ENCODE measurements around the gene PLCXD3. TPM values are rescaled to one million over a fixed set of nuclear protein-coding genes. Genes with fewer than 3 reads are reported as not detected.

PLCXD3 gene
- total and polyA plus RNA-seq, 2 of the 8 experiments (the other 6 are each of a cell fraction or from before 2014, with no cell fraction given) = 0.03 to 0.07 TPM

- Histone ChIP-seq H3K4me3 (ENCODE audit: extremely low read depth in 1 of 4, insufficient read depth in 2 of 4, low read depth in 3 of 4, low read length in 4 of 4) (no peak overlapping the region), H3K4ac (replicated peaks; ENCODE audit: insufficient read length, low read depth, low read length) (no peak overlapping the region), H2AFZ (ENCODE audit: low read length) (no peak overlapping the region), H2BK12ac (ENCODE audit: low read depth, low read length) (no peak overlapping the region), H2BK20ac (ENCODE audit: low read length) (no peak overlapping the region), H3K23ac (ENCODE audit: insufficient read length) (no peak overlapping the region), H3K18ac (ENCODE audit: extremely low read depth, low read length) (no peak overlapping the region), H3K23me2 (ENCODE audit: low read depth, low read length) (no peaks in the 10 kb centered on the region; the same call in 1 of the 2 replicates), H3K79me1 (ENCODE audit: low read depth, low read length) (no peaks in the 10 kb centered on the region), H2BK15ac (ENCODE audit: low read length) (no peak overlapping the region), H3K27me3 (replicated peaks in 1 of 4; ENCODE audit: control insufficient read depth in 3 of 4, extremely low read depth in 1 of 4, insufficient read depth in 3 of 4, low read length in 3 of 4) (no peaks in the 10 kb centered on the region), H2AK5ac (ENCODE audit: low read depth, low read length) (no peak overlapping the region), H3K36me3 (ENCODE audit: control insufficient read depth in 2 of 4, insufficient read depth in 4 of 4, low read length in 3 of 4) (no peaks in the 10 kb centered on the region), H3K4me1 (replicated peaks in 1 of 4; ENCODE audit: control insufficient read depth in 3 of 4, insufficient read depth in 4 of 4, low read length in 3 of 4) (peaks cover 0 to 2% (median 0%) of the 10 kb centered on the region in 4 experiments; a peak in 1 of 7 replicates), H4K8ac (ENCODE audit: extremely low read depth, insufficient read depth, low read length) (no peak overlapping the region), H2BK5ac (ENCODE audit: low read depth, low read length) (no peak overlapping the region), H3K4me2 (ENCODE audit: insufficient read depth in 1 of 2, low read depth in 2 of 2, low read length in 2 of 2) (no peak overlapping the region), H3K27ac (ENCODE audit: low read depth, low read length) (no peak overlapping the region), H4K20me1 (replicated peaks in 1 of 2; ENCODE audit: control insufficient read depth in 1 of 2, insufficient read depth in 2 of 2, low read length in 2 of 2) (no peaks in the 10 kb centered on the region), H3K9ac (replicated peaks in 1 of 4; ENCODE audit: extremely low read depth in 1 of 4, low read depth in 3 of 4, low read length in 3 of 4) (no peak overlapping the region), H2BK120ac (replicated peaks; ENCODE audit: low read depth, low read length) (no peak overlapping the region), H4K5ac (ENCODE audit: insufficient read length, low read depth, low read length) (no peak overlapping the region), H3K14ac (ENCODE audit: insufficient read length) (no peak overlapping the region), H3K56ac (replicated peaks; ENCODE audit: insufficient read length, low read depth, low read length) (no peak overlapping the region), H3K9me3 (ENCODE audit: insufficient read depth in 2 of 2, low read depth in 1 of 2, low read length in 1 of 2) (no peaks in the 10 kb centered on the region), H3K79me2 (ENCODE audit: control insufficient read depth in 1 of 2, insufficient read depth in 2 of 2, low read length in 2 of 2) (no peaks in the 10 kb centered on the region), H4K91ac (replicated peaks; ENCODE audit: insufficient read length, low read length) (no peak overlapping the region)
- DNase-seq (ENCODE audit: low read depth in 1 of 2, low spot score in 2 of 2) = no peak
- WGBS, 2 experiments (ENCODE audit: extremely low coverage in 1 of 2, insufficient coverage in 1 of 2, insufficient read length in 1 of 2, insufficient replicate concordance in 2 of 2, low coverage in 1 of 2, low lambda C conversion rate in 2 of 2, missing lambda C conversion rate in 1 of 2) = 6% methylated on average over 1 of the region's 1 CpG; no CpG with 5 or more reads in 1 of the 2 experiments
- CTCF ChIA-PET (ENCODE audit: partially characterized antibody) = no interaction called here
- no peak for FAIRE-seq
- POLR2A ChIA-PET (ENCODE audit: partially characterized antibody) = no interaction called here
- TF ChIP-seq POLR2AphosphoS5 (IDR thresholded peaks at IDR 0.05; ENCODE audit: low read depth, low read length) = no peak
- TF ChIP-seq POLR2A (IDR thresholded peaks at IDR 0.05; ENCODE audit: control extremely low read depth in 1 of 2, low read depth in 2 of 2, low read length in 2 of 2) = no peak
- no peak for TF ChIP-seq ATF3 (IDR thresholded peaks at IDR 0.05; ENCODE audit: insufficient read depth, low read depth, low read length)
- no peak for TF ChIP-seq BRCA1 (IDR thresholded peaks at IDR 0.05; ENCODE audit: low read depth, low read length)
- no peak for TF ChIP-seq MAFK (IDR thresholded peaks at IDR 0.05; ENCODE audit: low read depth, low read length)
- TF ChIP-seq RBBP5 (IDR thresholded peaks at IDR 0.05; ENCODE audit: borderline replicate concordance, low read depth, low read length) = no peak
- TF ChIP-seq SRF (IDR thresholded peaks at IDR 0.05; ENCODE audit: low read depth, low read length) = no peak
- no peak for TF ChIP-seq EP300 (IDR thresholded peaks at IDR 0.05; ENCODE audit: borderline replicate concordance in 1 of 2, low read depth in 2 of 2, low read length in 2 of 2)
- no peak for TF ChIP-seq NANOG (IDR thresholded peaks at IDR 0.05; ENCODE audit: insufficient read depth, low read depth, low read length, poor library complexity, severe bottlenecking)
- TF ChIP-seq KDM5A (IDR thresholded peaks at IDR 0.05; ENCODE audit: low read length) = no peak
- no peak for TF ChIP-seq EGR1 (IDR thresholded peaks at IDR 0.05; ENCODE audit: borderline replicate concordance, low read depth, low read length)
- no peak for TF ChIP-seq ATF2 (IDR thresholded peaks at IDR 0.05; ENCODE audit: low read length)
Observed at GRCh38 chr5:41365369-41365768, 145.0 kb downstream of the PLCXD3 start.
